COR-L47 (cell line): ENCODE data around the gene CABP4.
"Not testable (repeated sequence)": the region's sequence is repeated elsewhere in the genome, so short reads cannot be mapped to it uniquely, and the experiment has no call there.

Source experiments
- DNase-seq: peaks from one replicate; lab custom pipeline; 2025; lab: John Stamatoyannopoulos, UW

CABP4 gene

DNA sequence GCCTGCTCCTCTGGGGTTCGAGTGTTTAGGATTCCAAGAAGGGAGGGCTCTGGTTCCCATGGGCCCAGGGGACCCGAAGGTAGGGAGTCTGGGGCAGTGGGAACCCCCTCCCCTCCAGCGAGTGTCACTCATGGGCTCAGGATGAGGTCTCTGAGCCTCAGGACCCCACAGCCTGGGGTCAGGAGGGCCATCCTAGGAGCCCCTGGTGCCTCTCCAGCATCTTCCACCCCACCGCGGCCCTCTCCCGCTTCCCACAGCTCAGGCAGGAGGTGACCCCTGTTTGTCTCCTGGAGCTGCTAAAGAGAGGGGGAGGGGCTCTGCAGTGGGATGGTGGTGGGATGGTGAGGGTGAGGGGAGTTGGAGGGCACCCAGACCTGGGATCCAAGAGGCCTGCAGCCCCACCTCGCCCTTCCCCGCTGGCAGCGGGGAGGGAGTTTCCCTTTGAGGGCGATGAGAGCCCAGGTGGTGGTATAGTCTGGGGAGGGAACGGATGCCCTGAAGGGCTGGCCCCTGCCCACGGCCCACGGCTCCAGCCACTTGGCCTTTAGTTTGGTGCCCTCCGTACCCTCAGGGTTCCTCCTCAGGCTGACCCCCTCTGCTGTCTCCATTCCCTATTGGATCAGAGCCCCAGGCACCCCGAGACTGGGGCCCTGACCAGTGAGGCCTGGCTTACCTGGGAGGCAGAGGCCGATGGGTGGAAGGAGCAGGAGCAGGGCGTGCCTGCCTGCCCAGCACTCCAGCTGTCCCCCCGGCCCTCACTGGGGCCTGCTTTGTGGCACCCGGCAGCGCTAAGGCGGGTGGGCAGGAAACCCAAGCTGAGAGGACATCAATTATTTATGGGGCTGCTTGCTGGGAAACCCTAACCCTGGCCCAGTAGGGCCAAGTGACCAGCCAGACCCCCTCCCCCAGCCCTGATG, 1.1 kb upstream of the CABP4 start:
- no peak for DNase-seq

DNA sequence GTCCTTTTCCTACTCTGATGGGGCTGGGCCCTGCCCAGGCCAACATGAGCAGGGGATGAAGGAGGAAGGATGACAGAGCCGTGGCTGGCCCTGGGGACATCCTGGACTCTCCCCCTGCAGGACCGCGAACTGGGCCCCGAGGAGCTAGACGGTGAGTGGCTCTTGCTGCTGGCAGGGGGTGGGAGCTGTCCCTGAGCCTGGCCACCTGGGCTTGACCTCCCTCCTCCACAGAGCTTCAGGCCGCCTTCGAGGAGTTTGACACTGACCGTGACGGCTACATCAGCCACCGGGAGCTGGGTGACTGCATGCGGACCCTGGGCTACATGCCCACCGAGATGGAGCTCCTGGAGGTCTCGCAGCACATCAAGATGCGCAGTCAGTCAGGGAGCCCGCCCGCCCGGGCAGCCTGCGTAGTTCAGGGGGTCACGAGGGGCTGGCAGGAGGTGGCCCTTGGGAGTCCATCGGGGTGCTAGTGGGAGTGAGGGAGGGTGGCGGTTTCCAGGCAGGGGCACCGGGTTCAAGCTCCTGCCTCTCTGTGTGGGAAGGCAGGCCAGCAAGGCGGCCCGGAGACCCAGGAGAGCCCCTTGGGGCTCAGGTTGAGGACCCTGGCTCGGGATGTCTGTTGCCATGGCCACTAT, 1.0 kb downstream of the CABP4 start:
- DNase-seq: no peak

DNA sequence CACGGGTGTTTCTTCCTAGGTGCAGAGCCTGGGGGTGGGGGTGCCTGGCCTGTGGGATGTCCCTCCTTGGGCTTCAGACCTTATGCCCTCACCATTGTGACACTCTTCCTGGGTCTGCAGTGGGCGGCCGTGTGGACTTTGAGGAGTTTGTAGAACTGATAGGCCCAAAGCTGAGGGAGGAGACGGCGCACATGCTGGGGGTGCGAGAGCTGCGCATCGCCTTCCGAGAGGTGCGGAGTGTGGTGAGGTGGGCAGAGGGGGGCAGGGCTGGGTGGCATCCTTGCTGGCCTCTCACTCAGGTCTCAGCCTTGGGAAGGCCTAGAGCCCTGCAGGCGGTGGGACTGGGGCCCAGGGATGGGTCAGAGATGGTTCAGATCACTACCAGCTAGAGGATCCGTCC, 2.3 kb downstream of the CABP4 start:
- no peak for DNase-seq

DNA sequence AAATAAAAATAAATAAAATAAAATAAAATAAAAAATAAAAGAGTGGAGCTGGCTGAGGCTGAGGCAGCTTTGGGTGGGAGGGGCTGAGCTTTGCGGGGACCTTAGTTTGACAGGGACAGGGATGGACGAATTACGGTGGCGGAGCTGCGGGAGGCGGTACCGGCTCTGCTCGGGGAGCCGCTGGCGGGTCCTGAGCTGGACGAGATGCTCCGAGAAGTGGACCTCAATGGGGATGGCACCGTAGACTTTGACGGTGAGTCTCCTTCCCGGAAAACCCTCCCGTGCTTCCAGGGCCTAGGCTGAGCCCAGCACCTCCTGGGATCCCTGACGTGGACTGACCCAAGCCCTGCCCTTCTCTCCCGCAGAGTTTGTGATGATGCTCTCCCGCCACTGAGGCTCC, 3.1 kb downstream of the CABP4 start:
- DNase-seq: no peak

DNA sequence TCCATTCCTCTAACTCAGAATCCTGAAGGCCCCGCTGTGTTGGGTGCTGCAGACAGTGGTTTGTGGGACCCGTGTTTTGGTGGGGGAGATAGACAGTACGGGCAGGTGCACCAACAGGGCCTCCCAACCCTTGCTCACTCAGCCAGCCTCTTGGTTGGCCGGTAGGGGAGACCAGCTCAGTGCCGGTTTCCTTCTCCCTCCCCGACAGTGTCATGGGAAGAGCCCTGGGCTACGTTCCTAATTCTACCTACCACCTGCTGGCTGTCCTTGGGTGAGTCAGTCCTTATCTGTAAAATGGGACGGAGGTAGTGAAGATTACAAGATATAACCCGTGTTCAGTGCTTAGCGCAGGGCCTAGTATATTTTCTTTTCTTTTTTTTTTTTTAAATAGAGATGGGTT, 8.0 kb downstream of the CABP4 start:
- DNase-seq: no peak

DNA sequence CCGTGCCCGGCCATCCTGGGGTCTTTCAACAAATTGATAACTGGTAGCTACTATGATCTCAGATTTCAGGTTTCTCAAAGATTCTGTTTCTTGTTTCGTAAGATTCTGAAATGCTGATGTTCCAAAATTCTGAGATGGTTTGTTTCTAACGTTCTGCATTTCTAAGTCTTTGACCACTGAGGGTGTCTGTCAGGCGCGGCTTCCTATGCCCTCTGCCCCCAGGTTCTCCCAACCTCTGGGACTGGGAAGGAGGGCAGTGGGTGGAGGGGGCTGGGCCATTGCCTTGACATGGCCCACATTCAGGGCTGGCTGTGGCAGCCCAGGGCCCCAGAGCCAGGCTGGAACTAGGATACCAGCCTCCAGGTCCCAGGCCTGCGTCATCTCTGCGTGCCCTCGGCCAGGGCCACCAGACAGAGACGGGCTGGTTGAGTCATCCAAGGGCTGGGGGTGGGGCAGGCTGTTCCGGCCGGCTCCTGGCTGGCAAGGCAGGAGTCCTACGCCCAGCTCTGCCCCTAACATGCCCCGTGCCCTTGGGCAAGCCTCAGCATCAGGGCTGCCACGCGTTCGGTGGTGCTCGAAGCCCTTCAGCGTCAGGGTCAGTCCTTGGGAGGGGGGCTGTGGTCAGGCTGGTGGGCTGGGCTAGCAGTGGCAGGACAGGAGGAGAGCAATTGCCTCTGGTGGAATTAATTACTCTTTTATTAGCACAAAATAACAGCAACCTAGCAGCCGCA, 8.7 kb downstream of the CABP4 start:
- DNase-seq: no peak

DNA sequence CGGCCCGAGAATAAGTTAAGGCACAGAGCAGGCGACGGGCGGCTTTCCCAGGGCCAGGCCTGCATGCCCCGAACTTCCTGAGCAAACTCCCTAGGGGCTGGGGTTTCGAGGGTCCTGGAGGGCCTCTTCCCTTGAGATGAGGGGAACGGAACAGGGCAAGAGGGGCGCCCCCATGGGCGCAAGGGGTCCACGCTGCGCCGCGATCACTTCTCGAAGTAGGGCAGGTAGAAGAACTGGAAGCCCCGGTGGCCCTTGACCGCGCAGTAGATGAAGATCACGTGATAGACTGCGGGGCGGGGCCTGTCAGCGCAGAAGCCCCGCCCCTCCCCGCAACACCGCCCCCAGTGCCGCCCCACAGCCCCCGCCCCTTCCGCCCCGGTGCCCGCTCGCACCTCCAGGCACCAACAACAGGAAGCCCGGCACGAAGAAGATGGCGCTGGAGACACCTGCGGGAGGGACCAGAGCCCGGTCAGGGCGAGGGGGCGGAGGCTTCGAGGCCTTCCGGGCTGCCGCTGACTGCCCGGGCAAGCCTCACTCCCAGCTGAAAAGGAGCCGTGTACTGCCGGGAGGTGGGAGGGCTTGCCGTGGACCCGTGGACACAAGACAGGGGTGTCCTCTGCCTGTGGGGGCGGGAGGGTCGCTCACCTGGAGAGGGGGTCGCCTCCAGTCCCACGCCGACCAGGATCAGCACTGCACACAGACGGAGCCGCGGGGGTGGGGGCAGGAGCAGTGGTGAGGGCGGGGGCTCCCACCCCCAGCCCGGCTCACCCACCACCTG, 9.4 kb downstream of the CABP4 start:
- peak; percentile 86 for DNase-seq

DNA sequence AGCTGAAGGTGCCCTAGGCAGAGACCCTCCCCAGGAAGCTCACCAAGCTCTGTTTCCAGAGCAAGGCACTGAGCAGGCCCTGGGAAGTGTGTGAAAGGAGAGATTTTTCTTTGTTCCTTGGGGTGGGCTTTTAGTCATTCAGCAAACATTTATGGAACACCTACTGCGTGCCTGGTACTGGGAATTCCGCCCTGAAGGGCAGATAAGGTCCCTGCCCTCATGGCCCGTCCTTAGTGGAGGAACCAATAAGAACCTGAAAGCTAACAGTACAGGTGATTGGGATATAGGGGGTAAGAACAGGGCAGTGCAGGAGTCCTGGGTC, 10.0 kb downstream of the CABP4 start:
- DNase-seq: no peak

DNA sequence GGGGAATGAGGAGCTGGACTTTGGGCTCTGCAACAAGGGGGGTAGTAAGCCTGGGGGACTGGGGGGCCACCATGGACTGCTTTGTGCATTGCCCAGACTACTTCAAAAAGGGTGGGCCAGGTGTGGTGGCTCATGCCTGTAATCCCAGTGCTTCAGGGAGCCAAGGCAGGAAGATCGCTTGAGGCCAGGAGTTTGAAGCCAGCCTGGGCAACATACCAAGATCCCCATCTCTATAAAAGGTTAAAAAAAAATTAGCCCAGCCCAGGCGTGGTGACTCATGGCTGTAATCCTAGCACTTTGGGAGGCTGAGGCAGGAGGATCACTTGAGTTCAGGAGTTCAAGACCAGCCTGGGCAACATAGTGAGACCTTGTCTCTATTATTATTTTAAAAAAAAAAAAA, 10.4 kb downstream of the CABP4 start:
- not testable (repeated sequence) for DNase-seq

DNA sequence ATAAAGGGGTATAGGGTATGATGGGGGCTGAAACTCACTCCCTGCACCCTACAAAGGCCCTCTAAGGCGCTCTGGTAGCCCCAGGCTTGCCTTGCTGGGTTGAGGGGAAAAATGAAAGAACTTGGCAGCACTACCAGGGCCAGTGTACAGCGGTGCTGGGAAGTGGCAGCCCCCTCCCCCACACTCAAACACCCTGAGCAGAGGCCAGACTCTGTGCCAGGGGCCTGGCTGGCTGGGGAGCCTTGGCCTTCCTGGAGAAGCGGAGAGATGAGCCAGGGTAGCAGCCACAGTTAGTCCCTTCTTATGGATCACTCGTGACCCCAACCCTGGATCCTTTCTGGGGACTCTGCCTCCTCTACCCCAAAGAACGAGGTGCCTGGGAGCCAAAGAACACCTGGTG, 11.2 kb downstream of the CABP4 start:
- DNase-seq: no peak

DNA sequence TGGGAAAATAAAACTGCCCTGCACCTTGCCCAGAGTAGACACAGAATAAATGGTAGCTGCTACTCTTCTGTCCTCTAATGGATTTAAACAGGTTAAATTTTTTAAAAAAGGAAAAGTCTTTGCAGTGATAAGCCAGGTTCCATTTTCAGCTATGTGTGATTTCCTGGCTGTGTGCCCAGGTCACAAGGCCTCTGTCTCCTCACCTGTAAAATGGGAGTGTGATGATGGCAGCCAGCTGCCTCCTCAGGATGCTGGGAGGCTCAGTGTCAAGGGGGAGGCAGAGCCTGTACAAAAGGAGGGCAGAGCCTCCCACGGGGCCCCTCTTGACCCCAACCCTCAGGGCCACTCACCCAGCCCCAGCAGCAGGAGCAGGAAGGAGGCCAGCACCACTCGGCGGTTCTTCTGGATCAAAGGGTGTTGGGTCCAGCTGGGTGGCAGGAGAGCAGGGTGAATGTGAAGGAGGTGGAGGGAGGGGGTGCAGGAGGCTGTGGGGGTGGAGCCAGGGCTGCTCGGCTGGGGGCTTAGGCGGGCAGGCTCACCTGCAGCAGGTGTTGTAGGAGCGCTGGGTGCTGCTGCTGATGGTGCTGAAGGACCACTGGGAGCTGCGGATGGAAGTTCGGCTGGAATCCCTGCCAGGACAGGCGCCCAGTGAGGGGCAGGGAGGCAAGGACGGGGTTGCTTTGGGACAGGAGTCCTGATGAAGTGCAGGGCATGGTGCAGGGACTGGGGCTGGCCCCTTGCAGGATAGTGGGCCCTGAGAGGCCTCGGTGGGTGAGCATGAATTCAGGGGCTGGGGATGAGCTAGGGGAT, 12.0 kb downstream of the CABP4 start:
- no peak for DNase-seq

DNA sequence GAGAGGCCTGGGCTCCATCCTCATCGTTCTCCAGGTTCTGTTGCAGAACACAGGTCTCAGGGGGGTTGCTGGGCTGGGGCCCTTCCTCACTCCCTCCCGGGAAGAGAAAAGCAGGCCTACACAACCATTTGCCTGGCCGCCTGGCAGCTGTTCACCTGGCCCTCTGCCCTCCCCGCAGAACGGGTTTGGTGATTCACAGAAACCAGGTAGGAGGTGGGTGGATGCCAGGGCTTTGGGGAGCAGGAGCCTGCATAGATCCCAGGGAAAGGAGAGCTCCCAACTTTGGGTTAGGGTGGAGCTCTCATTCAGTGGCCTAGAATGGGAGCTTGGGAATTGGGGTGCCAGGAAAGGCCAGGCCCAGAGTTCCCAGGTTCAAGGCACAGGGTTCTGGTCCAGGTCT, 12.9 kb downstream of the CABP4 start:
- no peak for DNase-seq

DNA sequence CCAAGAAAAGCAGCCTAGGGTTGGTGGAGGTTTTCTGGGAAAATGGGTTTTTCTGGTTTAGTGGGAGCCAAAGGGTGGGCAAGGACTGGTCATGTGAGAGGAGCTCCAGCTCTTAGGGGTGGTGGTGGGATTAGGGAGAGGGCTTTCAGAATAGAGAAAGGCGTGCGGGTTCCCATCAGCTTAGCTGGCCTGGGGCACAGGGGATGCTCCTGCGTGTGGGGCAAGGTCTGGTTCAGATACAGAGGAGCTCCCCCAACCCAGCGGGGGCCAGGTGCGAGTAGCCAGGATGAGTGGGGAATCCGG, 13.3 kb downstream of the CABP4 start:
- no peak for DNase-seq

DNA sequence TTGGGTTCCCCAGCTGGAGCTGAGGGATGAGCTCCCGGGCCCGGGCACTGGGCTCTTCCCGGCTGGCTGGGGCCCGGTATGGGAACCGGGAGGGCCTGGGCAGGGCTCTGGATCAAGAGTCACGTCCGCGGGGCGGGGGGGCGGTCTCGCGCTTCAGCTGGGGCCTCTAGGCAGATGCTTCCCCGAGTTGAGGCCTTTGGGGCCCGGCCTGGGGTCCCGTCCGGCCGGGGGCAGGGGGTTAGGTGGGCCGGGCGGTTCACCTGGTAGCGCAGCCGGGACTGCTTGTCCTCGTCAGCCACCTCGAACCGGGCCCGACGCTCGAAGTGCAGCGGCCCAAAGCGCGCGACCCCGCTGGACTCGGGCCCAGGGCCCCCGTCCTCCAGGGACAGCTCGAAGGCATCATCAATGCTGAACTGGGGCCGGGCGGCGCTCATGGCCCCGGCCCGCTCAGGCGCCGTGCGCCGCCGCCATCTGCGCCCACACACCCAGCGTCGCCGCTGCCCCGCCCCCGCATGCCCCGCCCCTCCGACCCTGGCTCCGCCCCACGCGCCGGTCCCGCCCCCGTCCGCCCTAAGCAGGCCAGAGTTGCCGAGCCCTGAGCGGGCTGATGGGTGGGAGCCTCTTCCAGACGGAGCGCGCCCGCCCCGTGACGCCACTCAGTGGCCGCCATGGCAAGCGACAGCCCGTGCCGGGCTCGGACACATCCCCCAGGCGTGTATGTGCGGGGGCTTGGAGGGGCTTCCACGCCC, 13.8 kb downstream of the CABP4 start, which contains the start of gene TMEM134:
TSS of gene TMEM134 (minus strand) at position 493 of the 749 bp plus-strand sequence. CDS start at position 434, 59 bp downstream.
- peak; percentile 90 for DNase-seq

DNA sequence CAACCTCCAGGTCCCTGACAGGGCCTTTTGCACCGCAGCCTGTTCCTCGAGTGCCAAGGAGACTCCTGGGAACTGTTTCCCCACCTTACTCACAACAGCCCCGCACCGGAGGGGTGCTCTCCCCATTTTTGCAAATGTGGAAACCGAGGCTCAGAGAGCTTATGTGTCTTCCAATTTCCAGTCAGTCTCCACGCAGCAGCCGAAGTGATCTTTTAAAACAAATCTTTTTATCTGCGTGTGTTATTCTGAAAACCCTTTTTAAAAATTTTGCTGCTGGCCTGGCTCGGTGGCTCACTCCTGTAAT, 14.3 kb downstream of the CABP4 start:
- DNase-seq: no peak

DNA sequence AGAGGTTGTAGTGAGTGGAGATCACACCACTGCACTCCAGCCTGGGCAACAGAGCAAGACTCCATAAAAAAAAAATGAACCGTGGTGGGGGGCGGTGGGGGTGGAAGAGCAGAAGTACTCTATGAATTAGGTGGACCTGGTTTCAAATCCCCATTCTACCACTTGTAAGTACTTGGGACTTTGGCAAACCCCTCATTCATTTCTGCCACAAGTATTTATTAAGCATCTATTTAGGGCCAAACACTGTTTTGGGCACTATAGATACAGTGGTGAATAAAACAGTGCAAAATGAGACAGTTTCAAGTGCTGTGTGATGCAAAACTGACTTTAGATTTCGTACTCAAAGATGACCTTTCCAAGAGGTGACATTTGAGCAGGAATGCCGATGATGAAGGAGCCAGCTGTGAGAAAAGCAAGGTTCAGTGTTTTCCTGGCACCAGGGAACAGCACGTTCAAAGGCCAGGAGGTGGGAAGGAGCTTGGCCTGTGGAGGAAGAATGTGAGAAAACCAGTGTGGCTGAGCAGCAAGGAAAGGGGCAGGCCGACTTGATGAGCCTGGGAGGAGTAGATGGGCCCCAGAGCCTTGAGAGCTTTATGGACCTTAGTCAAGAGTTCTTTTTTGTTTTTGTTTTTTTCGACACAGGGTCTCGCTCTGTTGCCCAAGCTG, 15.3 kb downstream of the CABP4 start:
- DNase-seq: no peak

DNA sequence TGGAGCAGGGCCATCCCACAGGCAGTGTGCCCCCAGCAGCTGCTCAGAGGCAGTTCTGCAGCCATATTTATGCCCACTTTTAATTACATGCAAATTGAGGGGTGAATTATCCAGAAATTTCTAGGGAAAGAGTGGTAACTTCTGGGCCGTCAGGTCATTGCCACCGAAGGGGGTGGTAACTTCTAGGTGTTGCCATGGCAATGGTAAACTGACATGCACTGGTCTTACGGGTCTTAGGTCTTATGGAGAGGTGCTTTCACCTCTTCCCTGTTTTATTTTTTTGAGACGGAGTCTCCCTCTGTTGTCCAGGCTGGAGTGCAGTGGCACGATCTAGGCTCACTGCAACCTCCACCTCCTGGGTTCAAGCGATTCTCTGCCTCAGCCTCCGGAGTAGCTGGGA, 17.7 kb downstream of the CABP4 start:
- DNase-seq: no peak

DNA sequence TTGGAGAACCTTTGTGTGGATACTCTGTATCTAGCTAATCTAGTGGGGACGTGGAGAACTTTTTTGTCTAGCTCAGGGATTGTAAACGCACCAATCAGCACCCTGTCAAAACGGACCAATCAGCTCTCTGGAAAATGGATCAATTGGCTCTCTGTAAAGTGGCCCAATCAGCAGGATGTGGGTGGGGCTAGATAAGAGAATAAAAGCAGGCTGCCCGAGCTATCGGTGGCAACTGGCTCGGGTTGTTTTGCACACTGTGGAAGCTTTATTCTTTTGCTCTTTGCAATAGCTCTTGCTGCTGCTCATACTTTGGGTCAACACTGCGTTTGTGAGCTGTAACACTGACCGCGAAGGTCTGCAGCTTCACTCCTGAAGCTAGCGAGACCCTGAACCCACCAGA, 21.5 kb downstream of the CABP4 start:
- not testable (repeated sequence) for DNase-seq

DNA sequence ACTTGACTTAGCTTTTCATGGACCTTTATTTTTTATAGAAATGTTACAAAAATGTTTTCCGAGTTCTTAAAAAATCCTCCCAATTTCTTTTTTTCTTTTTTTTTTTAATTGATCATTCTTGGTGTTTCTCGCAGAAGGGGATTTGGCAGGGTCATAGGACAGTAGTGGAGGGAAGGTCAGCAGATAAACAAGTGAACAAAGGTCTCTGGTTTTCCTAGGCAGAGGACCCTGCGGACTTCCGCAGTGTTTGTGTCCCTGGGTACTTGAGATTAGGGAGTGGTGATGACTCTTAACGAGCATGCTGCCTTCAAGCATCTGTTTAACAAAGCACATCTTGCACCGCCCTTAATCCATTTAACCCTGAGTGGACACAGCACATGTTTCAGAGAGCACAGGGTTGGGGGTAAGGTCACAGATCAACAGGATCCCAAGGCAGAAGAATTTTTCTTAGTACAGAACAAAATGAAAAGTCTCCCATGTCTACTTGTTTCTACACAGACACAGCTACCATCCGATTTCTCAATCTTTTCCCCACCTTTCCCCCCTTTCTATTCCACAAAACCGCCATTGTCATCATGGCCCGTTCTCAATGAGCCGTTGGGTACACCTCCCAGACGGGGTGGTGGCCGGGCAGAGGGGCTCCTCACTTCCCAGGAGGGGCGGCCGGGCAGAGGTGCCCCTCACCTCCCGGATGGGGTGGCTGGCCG, 22.3 kb downstream of the CABP4 start:
- DNase-seq: not testable (repeated sequence)
